NCI-H524 treated with DMSO at 0.1 percent for 48 hours (cell line): ENCODE measurements around the gene SLC38A10.

ENCODE experiments used
- DNase-seq: peaks from one replicate; lab custom pipeline; 2025; lab: John Stamatoyannopoulos, UW

Gene SLC38A10

DNA sequence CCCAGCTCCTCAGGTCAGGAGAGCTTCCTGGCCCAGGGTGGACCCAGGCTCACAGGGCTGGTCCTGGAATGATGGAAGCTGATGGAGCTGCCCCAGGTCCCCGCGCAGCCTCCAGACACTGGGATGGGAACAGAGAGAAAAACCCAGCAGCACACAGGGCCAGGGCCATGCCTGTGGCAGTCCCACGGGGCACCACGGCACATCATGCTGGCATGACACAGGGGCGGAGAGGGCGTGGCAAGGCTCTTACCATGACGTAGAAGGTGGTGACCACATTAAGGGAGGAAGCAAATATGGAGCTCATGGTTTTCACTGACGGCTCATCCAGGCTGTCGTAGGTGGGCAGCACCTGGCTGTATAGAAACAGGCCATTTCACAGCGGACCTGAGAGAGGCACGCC, 18.3 kb downstream of the SLC38A10 start:
- no peak for DNase-seq

- no peak for DNase-seq
Measured at GRCh38 chr17:81274471-81274855, 20.6 kb downstream of the SLC38A10 start.

- no peak for DNase-seq
Measured at GRCh38 chr17:81273698-81274470, 21.2 kb downstream of the SLC38A10 start.

DNA sequence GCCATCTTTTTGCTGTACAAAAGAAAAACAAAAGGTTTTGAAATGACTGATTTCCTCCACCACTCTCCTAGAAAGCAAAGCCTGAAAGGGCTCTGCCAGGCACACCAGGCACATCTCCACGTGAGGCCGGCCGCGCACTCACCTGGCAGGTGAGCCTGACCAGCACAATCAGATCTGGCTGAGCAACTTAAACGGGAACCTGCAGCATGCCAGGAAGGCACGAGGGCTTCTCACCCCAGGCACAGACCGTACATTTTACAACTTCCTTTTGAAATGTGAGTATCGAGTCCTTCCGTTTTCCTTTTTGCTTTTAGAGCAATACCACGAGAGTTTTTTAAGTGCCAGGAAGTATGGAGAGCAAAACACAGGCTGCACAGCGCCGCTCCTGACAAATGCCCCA, 22.5 kb downstream of the SLC38A10 start:
- no peak for DNase-seq

- no peak for DNase-seq
Measured at GRCh38 chr17:81271226-81271625, 23.9 kb downstream of the SLC38A10 start.

DNA sequence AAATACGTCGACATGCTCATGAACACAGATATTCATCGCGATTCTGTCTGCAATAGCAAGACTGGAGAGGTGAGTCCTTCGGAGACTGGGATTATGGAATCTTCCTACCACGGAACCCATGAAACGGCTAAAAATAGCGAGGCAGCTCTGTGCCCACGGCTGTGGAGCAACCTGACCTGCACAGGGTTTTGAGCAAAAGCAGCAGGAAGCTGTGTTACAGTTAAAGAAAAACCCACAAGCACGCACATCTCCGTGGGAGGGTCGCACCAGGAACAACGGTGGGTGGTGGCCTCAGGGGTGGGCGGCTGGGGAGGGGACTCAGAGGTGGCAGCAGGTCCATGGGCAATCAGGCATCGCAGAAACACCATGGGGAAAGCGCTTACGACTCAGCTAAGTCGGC, 24.8 kb downstream of the SLC38A10 start:
- no peak for DNase-seq

GRCh38 chr17:81267390-81268067, 27.6 kb downstream of the SLC38A10 start:
- DNase-seq = no peak

- DNase-seq = no peak
Measured at GRCh38 chr17:81265576-81265975, 29.5 kb downstream of the SLC38A10 start.

GRCh38 chr17:81264640-81265039, 30.5 kb downstream of the SLC38A10 start:
- DNase-seq = no peak

DNA sequence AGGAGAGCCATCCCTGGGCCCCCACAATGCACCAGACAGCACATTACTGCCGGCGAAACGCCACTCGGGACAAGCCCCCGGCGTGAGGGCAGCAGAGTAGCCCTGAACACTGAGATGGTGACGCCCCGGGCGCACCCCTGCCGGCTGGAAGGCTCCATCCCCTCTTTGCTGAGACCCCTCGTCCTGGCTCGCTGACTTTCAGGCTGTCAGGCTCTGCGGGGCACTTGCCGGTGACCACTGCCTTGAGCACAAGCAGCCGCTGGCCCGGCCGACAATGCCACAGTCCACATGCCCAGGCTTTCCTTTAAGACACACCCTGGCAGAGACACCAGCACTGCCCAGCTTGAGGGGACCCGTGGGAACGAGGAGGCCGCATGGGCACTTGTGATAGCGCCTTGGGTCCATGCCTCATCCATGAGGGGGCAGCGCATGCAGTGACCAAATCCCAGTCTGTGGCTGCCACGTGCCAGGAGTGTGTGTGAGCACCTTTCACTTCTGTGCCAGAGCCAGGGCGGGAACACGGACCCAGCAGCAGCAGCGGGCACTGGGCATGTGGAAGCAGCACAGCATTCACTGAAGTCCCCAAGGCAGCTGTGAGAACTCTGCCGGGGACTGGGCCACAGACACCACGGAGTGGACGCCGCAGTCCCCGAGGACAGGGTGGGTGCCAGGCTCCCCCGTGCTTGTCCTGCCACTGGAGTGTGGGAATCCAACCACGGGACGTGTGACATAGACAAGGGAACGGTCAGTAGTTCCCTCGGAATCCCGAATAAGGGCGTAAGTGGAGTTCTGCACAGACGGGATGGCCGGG, 31.5 kb downstream of the SLC38A10 start:
- DNase-seq = no peak

DNA sequence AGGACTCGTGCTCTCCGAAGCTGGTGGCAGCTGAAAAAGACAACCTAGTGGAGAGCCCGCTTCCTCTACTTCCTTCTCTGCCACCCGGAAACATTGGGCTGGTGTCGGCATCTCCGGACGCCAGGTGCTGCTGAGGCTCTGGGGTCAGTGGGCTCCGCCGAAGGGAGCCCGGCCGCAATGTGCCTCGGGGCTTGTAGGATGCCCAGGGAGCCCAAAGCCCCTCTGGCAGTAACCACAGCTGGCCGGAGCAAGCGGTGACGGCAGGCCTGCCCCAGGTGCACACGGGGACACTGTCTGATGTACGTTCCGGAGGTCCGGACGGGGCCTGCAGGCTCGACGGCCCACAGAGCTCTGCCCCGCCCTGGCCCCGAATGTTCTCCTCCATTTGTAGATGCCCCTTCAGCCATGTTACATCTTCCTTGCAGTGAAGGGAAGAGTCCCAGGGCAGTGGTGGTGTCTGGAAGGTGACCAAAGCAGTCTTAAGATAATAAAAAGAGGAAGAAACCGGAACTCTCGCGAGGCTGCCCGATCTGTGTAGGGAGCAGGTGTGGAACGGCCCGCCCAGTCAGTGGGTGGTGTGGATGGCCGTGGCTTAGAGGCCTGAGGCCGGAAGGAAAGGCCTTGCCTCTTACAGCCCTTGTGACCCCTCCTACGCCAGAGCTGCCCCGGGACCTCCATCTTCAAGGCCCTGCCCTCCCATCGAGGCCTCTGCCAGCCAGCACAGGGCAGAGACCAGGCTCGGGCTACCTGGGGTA, 33.3 kb downstream of the SLC38A10 start:
- DNase-seq = no peak

DNA sequence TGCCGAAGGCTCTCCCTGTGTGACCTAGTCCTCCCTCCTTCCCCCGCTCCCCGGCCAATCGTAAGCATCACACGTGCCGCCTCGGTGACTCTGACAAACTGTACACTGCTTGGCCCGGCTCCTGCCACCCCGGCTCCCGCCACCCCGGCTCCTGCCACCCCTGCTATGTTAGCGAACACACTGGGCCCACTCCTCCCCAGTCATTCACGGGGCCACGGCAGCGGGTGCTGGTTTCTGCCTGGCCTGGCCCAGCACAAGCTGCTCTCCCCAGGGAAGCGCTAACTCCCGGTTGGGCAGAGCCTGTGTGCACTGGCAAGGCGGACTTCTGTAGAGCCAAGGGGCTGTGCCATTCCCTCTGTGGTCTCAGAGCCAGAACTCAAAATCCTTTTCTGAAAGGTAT, 34.0 kb downstream of the SLC38A10 start:
- DNase-seq = no peak

GRCh38 chr17:81260641-81261040, 34.5 kb downstream of the SLC38A10 start:
- DNase-seq = no peak

- DNase-seq = no peak
Measured at GRCh38 chr17:81260171-81260570, 34.9 kb downstream of the SLC38A10 start.

DNA sequence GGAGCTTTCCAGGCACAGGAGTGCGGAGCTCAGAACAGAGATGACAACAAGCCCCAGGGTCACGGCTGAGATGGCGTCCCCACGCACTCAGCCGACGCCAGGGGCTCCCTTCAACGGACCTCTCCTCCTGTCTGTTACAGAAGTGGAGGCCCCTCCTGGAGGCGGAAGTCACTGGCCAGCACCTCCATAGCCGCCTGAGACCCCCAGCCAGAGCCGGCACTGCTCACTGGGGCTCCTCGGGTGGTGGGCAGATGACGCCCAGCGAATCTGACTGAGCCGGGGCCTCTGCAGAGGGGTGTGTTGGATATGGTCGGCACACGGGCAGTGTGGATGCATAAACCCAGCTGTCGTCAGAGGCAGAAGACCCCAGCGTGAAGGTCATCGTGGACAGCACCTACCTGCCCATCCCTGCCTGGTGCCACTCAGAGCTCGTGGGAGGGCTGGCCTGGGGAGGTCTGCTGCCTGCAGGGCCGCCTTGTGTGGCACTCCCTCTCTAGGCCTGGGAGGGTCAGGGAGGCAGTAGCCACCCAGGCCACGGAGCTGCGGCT, 36.0 kb downstream of the SLC38A10 start:
- no peak for DNase-seq

DNA sequence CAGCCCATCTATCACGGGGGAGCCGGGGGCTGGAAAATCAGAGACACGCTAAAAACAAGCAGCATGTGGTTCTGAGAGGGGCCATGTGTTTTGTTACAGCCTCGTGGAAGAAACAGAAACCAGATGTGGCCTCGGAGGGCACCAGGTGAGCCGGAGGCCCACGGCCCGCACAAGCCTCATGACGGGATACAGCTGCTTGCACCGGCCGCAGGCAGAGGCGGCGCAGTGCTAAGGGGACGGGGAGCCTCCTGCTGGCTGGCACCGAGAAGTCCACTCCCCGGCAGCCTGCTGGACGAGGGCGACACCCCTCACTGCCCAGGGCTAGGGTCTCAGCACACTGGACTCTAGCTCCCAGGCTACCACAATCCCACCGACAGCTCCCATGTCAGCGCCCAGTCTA, 36.8 kb downstream of the SLC38A10 start:
- no peak for DNase-seq

DNA sequence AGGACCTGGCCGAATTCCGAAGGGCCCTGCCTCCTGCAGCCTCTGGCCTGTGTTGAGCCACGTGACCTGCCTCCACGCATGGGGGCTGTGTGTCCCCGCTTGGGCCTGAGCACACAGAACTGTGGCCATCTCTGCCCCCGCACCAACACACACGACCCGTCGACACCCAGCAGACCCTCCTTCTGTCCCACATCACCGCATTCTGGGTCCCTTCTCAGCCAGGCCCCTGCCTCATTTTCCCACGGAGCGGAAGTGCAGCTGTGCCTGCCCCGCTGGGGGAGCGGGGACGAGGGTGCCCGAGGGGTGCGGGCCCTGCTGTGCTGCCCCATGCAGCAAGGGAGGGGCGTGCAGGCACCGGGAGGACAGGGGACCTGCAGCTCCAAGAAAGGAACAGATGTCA, 37.6 kb downstream of the SLC38A10 start:
- DNase-seq = no peak

DNA sequence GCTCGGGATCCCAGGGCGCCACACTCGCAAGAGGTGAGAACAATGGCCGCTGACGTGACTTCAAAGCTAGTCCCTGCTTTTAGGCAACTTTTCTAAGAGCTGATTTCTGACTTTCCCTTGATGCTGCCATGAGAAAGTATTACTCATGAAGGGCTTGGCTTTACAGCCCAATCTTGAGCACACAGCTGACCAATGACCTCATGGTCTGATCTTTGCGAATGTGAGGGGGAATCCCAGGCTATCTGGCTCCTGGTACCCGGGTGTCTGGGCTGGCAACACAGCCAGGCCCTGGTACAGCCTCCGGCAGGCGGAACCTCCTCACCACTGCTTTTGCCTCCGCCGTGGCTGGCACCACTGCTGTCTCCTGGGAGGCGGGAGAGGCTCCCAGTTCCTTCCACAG, 38.5 kb downstream of the SLC38A10 start:
- DNase-seq = no peak

DNA sequence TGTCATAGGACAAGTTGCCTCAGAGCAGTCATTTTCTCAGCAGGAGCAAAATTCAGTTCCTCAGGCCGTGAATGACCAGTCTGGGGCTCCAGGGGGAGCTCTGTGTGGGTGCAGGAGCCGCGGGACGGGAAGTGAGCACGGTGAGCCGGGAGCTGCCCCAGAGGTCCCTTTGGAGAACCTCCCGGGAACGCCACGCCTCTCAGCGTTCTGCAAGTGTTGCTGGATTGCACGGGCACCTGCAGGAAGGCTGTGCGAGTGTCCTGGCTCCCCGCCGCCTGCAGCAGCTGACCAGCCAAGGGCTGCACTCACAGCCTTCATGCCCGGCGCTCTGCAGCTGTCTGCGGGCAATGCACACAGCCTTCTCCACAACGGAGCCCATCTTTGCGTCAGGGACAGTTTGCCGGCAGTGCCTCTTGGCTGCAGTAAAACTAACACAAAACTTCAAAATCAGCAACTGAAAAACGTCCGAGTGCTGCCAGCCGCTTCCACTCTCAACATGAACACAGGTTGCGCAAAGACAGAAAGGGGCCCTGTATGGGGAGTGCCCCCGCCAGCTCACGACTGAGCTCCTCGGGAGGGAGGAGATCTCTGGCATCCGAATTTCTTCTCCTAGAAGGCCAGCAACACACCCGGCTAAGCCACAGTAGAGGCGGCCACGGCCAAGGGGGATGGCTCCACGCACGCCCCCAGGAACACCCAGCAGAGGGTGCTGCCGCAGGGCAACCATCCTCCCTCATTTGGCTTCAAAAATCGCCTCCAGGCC, 40.0 kb downstream of the SLC38A10 start:
- DNase-seq = peak; percentile 45

GRCh38 chr17:81253358-81254131, 41.6 kb downstream of the SLC38A10 start:
- no peak for DNase-seq
